H1 (cell line): ENCODE measurements around the gene ZDHHC17. TPM values are rescaled to one million over a fixed set of nuclear protein-coding genes. Genes with fewer than 3 reads are reported as not detected.

ENCODE experiments used
- CTCF ChIA-PET: fragments of 300-600 bp; sonication (Branson Sonifier 250); formaldehyde crosslinking; loops from one replicate; lab custom pipeline; 2021; ENCODE audit not compliant: partially characterized antibody; lab: Charles Lee
- POLR2A ChIA-PET: fragments of 300-600 bp; sonication (Branson Sonifier 250); formaldehyde crosslinking; loops from one replicate; lab custom pipeline; 2021; ENCODE audit warnings: inconsistent platforms; ENCODE audit not compliant: partially characterized antibody; lab: Charles Lee
- DNase-seq, 2 experiments: peaks; one replicate each; pipeline versions ENCODE4 v3.0.0 to v3.0.0-alpha.2; 2010 to 2022; ENCODE audit warnings: low spot score in 2 of 2, low read depth in 1 of 2, mixed read lengths in 1 of 2
- FAIRE-seq: peaks from 2 replicates; lab custom pipeline; 2011; peaks lifted over from hg19 to GRCh38; lab: Jason Lieb, UNC
- H2AFZ ChIP-seq: 2 replicates; pipeline ENCODE4 v1.8.1; 2012; ENCODE audit warnings: low read length, inconsistent platforms
- H2AK5ac ChIP-seq: 2 replicates; pipeline ENCODE4 v1.6.1; 2013; ENCODE audit warnings: low read depth, low read length
- H2BK120ac ChIP-seq: replicated peaks from 2 replicates; pipeline ENCODE3; 2013; ENCODE audit warnings: low read depth, low read length, inconsistent platforms
- H2BK12ac ChIP-seq: 2 replicates; pipeline ENCODE4 v1.6.1; 2013; ENCODE audit warnings: low read depth, low read length
- H2BK15ac ChIP-seq: 2 replicates; pipeline ENCODE4 v1.6.1; 2013; ENCODE audit warnings: low read length
- H2BK20ac ChIP-seq: 2 replicates; pipeline ENCODE4 v1.6.1; 2013; ENCODE audit warnings: low read length
- H2BK5ac ChIP-seq: 2 replicates; pipeline ENCODE4 v1.6.1; 2013; ENCODE audit warnings: low read depth, low read length
- H3K14ac ChIP-seq: 2 replicates; pipeline ENCODE4 v1.6.1; 2013; ENCODE audit warnings: inconsistent platforms; ENCODE audit not compliant: insufficient read length
- H3K18ac ChIP-seq: 2 replicates; pipeline ENCODE4 v1.6.1; 2013; ENCODE audit warnings: low read length; ENCODE audit errors: extremely low read depth
- H3K23ac ChIP-seq: 2 replicates; pipeline ENCODE4 v1.6.1; 2013; ENCODE audit warnings: inconsistent platforms; ENCODE audit not compliant: insufficient read length
- H3K23me2 ChIP-seq: 2 replicates; pipeline ENCODE4 v1.6.1; 2013; ENCODE audit warnings: low read depth, low read length
- H3K27ac ChIP-seq: 2 replicates; pipeline ENCODE4 v1.6.1; 2011; ENCODE audit warnings: low read depth, low read length, inconsistent platforms
- H3K27me3 ChIP-seq, 4 experiments: replicated peaks in 1 of 4; 1 replicate in 1 of 4; 2 replicates in 3 of 4; pipeline versions ENCODE4 v1.6.1 to v1.8.1; 2011 to 2013; ENCODE audit warnings: low read length in 3 of 4, mild to moderate bottlenecking in 3 of 4, inconsistent platforms in 2 of 4, mixed read lengths in 2 of 4, moderate library complexity in 1 of 4; ENCODE audit not compliant: control insufficient read depth in 3 of 4, insufficient read depth in 3 of 4; ENCODE audit errors: extremely low read depth in 1 of 4
- H3K36me3 ChIP-seq, 4 experiments: 2 replicates each; pipeline versions ENCODE4 v1.6.1 to v1.8.1; 2011 to 2013; ENCODE audit warnings: mild to moderate bottlenecking in 4 of 4, low read length in 3 of 4, moderate library complexity in 2 of 4, control low read depth in 1 of 4, inconsistent platforms in 1 of 4; ENCODE audit not compliant: insufficient read depth in 4 of 4, control insufficient read depth in 2 of 4
- H3K4ac ChIP-seq: replicated peaks from 2 replicates; pipeline ENCODE3; 2013; ENCODE audit warnings: low read length, low read depth, mixed read lengths, inconsistent platforms; ENCODE audit not compliant: insufficient read length
- H3K4me1 ChIP-seq, 4 experiments: replicated peaks in 1 of 4; 1 replicate in 1 of 4; 2 replicates in 3 of 4; pipeline versions ENCODE4 v1.6.1 to v1.8.1; 2011 to 2013; ENCODE audit warnings: low read length in 3 of 4, inconsistent platforms in 2 of 4, mixed read lengths in 1 of 4; ENCODE audit not compliant: insufficient read depth in 4 of 4, control insufficient read depth in 3 of 4
- H3K4me2 ChIP-seq, 2 experiments: 2 replicates each; pipeline versions ENCODE4 v1.6.1 to v1.8.1; 2011 to 2013; ENCODE audit warnings: low read depth in 2 of 2, low read length in 2 of 2, control low read depth in 1 of 2, inconsistent platforms in 1 of 2, mild to moderate bottlenecking in 1 of 2; ENCODE audit not compliant: insufficient read depth in 1 of 2
- H3K4me3 ChIP-seq, 4 experiments: fragments of 200-600, 300-600 bp in 1 of 4; sonication (generic), shearing (Covaris generic), sonication (Bioruptor Twin) in 1 of 4; 2 replicates each; pipeline versions ENCODE4 v1.5.1 to v1.8.1; 2011 to 2016; ENCODE audit warnings: low read length in 4 of 4, low read depth in 3 of 4, control low read depth in 2 of 4, inconsistent platforms in 2 of 4, mild to moderate bottlenecking in 2 of 4, mixed read lengths in 1 of 4, moderate library complexity in 1 of 4; ENCODE audit not compliant: insufficient read depth in 2 of 4; ENCODE audit errors: extremely low read depth in 1 of 4
- H3K56ac ChIP-seq: replicated peaks from 2 replicates; pipeline ENCODE3; 2013; ENCODE audit warnings: low read depth, mild to moderate bottlenecking, mixed read lengths, low read length, inconsistent platforms; ENCODE audit not compliant: insufficient read length
- H3K79me1 ChIP-seq: 2 replicates; pipeline ENCODE4 v1.6.1; 2013; ENCODE audit warnings: low read depth, low read length, control low read depth
- H3K79me2 ChIP-seq, 2 experiments: 2 replicates each; pipeline versions ENCODE4 v1.6.1 to v1.8.1; 2012 to 2013; ENCODE audit warnings: low read length in 2 of 2, mild to moderate bottlenecking in 2 of 2, inconsistent platforms in 1 of 2; ENCODE audit not compliant: insufficient read depth in 2 of 2, control insufficient read depth in 1 of 2
- H3K9ac ChIP-seq, 4 experiments: replicated peaks in 1 of 4; 1 replicate in 1 of 4; 2 replicates in 3 of 4; pipeline versions ENCODE4 v1.6.1 to v1.8.1; 2011 to 2013; ENCODE audit warnings: low read depth in 3 of 4, low read length in 3 of 4, control low read depth in 2 of 4, mild to moderate bottlenecking in 2 of 4, moderate library complexity in 2 of 4, inconsistent platforms in 1 of 4; ENCODE audit errors: extremely low read depth in 1 of 4
- H3K9me3 ChIP-seq, 2 experiments: 2 replicates each; pipeline versions ENCODE4 v1.6.1 to v1.8.1; 2012 to 2013; ENCODE audit warnings: mild to moderate bottlenecking in 2 of 2, moderate library complexity in 2 of 2, control low read depth in 1 of 2, inconsistent platforms in 1 of 2, low read depth in 1 of 2, low read length in 1 of 2, mixed read lengths in 1 of 2; ENCODE audit not compliant: insufficient read depth in 2 of 2
- H4K20me1 ChIP-seq, 2 experiments: replicated peaks in 1 of 2; 2 replicates each; pipeline versions ENCODE3 to v1.8.1; 2011 to 2013; ENCODE audit warnings: inconsistent platforms in 2 of 2, low read length in 2 of 2, mild to moderate bottlenecking in 1 of 2; ENCODE audit not compliant: insufficient read depth in 2 of 2, control insufficient read depth in 1 of 2
- H4K5ac ChIP-seq: 2 replicates; pipeline ENCODE4 v1.6.1; 2013; ENCODE audit warnings: low read length, low read depth, mixed read lengths, inconsistent platforms; ENCODE audit not compliant: insufficient read length
- H4K8ac ChIP-seq: 2 replicates; pipeline ENCODE4 v1.8.0; 2013; ENCODE audit warnings: mild to moderate bottlenecking, moderate library complexity, low read length, inconsistent platforms; ENCODE audit not compliant: insufficient read depth; ENCODE audit errors: extremely low read depth
- H4K91ac ChIP-seq: replicated peaks from 2 replicates; pipeline ENCODE3; 2013; ENCODE audit warnings: low read length, mixed read lengths, inconsistent platforms; ENCODE audit not compliant: insufficient read length
- BCL11A ChIP-seq, 2 experiments: IDR thresholded peaks; one replicate each; pipeline ENCODE4 v1.6.1; 2011; ENCODE audit warnings: low read depth in 2 of 2, low read length in 2 of 2, mild to moderate bottlenecking in 2 of 2
- JUN ChIP-seq: IDR thresholded peaks from 2 replicates; pipeline ENCODE4 v1.6.1; 2011; ENCODE audit warnings: low read depth, mild to moderate bottlenecking, improper control_type of control experiment, low read length
- KDM5A ChIP-seq: fragments of 200-600 bp; IDR thresholded peaks from 2 replicates; pipeline ENCODE4 v1.7.1; 2012; ENCODE audit warnings: mild to moderate bottlenecking, low read length, inconsistent platforms, mixed read lengths
- RXRA ChIP-seq: IDR thresholded peaks from 2 replicates; pipeline ENCODE4 v1.6.1; 2011; ENCODE audit warnings: low read depth, mild to moderate bottlenecking, low read length, moderate library complexity; ENCODE audit not compliant: insufficient read depth
- SIX5 ChIP-seq: IDR thresholded peaks from 2 replicates; pipeline ENCODE4 v1.6.1; 2011; ENCODE audit warnings: mild to moderate bottlenecking, low read depth, low read length
- WGBS, 2 experiments: shearing (Covaris generic) in 1 of 2; methylation state at CpG; one replicate each; pipeline versions ENCODE4 v1.1.6 to v1.1.7; 2013 to 2015; ENCODE audit warnings: low lambda C conversion rate in 2 of 2, mixed read lengths in 2 of 2, inconsistent platforms in 1 of 2, low coverage in 1 of 2, missing lambda C conversion rate in 1 of 2; ENCODE audit not compliant: insufficient replicate concordance in 2 of 2, insufficient coverage in 1 of 2, insufficient read length in 1 of 2; ENCODE audit errors: extremely low coverage in 1 of 2, missing lambda C conversion rate in 1 of 2; 5-methylcytosine and 5-hydroxymethylcytosine counted together
- polyA plus RNA-seq, 7 experiments: library from polyadenylated mRNA; depleted of rRNA in 3 of 7; stranded (reverse) in 5 of 7; unstranded in 2 of 7; fragments of >200 nt in 5 of 7; fragments of 200-250 nt in 2 of 7; gene quantifications; 1 replicate in 5 of 7; 2 replicates in 1 of 7; 4 replicates in 1 of 7; pipeline versions ENCODE4 v1.2.1 to v1.2.3, GENCODE V29; 2011 to 2013; ENCODE audit warnings: missing spikeins in 2 of 7, mixed read lengths in 2 of 7
- total RNA-seq: library from RNA; stranded (reverse); fragmentation: NEBNext Ultra II Directional; extraction: Animal tissue kit (Norgen Biotek cat#: 25700); gene quantifications from 2 replicates; pipeline ENCODE4 v1.2.1, GENCODE V29; 2021

ZDHHC17 gene
- total and polyA plus RNA-seq, 2 of the 8 experiments (the other 6 are each of a cell fraction or from before 2014, with no cell fraction given), result 27.6 to 28.9 TPM

- Histone ChIP-seq H3K9ac (no peak overlapping the region), H3K79me1 (no peaks in the 10 kb centered on the region), H3K18ac (no peak overlapping the region), H3K56ac (no peak overlapping the region), H4K5ac (no peak overlapping the region), H3K4me2 (no peak overlapping the region), H3K4me1 (peaks cover 2 to 5% (median 3%) of the 10 kb centered on the region in 4 experiments; a peak in 6 of 7 replicates), H3K4ac (no peak overlapping the region), H2AFZ (no peak overlapping the region), H4K20me1 (no peaks in the 10 kb centered on the region), H4K8ac (no peak overlapping the region), H2BK15ac (no peak overlapping the region), H2BK12ac (no peak overlapping the region), H3K23me2 (peaks cover 4% of the 10 kb centered on the region; the same call in 1 of the 2 replicates), H2AK5ac (no peak overlapping the region), H3K27ac (no peak overlapping the region), H3K4me3 (no peak overlapping the region), H2BK120ac (no peak overlapping the region), H3K79me2 (peaks cover 0 to 3% of the 10 kb centered on the region in 2 experiments; a peak in 3 of 4 replicates), H3K23ac (no peak overlapping the region), H3K36me3 (no peaks in the 10 kb centered on the region), H3K14ac (no peak overlapping the region), H3K27me3 (no peaks in the 10 kb centered on the region), H4K91ac (no peak overlapping the region), H2BK20ac (no peak overlapping the region), H3K9me3 (no peaks in the 10 kb centered on the region), H2BK5ac (no peak overlapping the region)
- DNase-seq, result no peak
- ChIA-PET POLR2A (interaction anchor here (0.8 to 1.1 kb wide), 3 partner anchors 8 to 39 kb away, joined by 3 to 4 read pairs (median 3); no protein-coding TSS in a partner anchor), CTCF (interaction anchor here (1.5 to 2.6 kb wide), 3 partner anchors 9 to 16 kb away, joined by 6 to 8 read pairs (median 7); no protein-coding TSS in a partner anchor)
- no peak for FAIRE-seq
- 94% methylated on average over 1 of the region's 1 CpG; no CpG with 5 or more reads in 1 of the 2 experiments for WGBS, 2 experiments
- TF ChIP-seq SIX5 (no peak), BCL11A (IDR thresholded peaks at IDR 0.05; ENCODE audit: low read depth in 2 of 2, low read length in 2 of 2) (no peak), RXRA (no peak), JUN (no peak), KDM5A (no peak)
These were observed 118.5 kb downstream of the ZDHHC17 start for GRCh38 chr12:76882367-76882766.
